HTERT RPE-1 (cell line): ENCODE results near the gene IRF8.

ENCODE experiments used
- in situ Hi-C: fragments of 300-500 bp; cut with MboI; formaldehyde crosslinking; loops from 4 replicates; pipeline ENCODE4 v1.14.3; 2020; ENCODE audit warnings: low sequenced_read_pairs

Gene IRF8

DNA sequence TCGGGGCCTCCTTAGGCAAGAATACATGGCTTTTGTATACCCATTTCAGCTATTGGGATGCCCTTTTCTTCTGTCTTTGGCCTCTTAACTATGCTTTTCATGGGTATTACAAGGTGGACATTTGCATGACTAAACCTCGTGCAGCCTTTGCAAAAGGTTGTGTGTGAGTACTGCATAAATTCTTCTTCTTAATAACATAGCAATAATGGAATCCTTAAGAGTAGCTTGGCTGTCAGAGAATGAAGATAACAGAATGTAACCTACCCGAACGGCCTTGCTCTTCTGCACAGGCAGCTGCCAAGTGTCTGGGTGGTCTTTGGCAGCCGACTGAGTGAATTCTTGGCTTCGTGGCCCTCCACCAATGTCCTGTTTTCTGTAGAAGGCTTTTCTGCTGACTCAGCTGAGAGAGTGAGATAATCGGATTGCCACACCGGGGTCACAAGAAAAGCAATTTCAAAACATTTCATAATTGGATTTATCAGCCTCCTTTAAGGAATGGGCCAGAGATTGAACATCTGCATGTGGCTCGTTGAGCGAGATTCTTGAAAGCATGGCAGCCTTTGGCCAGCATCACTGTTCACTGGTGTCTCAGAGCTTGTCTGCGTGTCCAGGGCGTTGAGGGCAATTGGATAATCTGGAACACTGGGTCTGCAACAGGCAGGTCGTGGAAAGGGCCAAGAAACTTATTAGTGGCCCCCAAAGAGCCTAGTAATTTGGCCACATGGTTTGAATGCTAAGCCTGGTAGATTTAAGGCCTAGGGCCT is 13.4 kb downstream of the IRF8 start:
- in situ Hi-C loops: no loop called here

DNA sequence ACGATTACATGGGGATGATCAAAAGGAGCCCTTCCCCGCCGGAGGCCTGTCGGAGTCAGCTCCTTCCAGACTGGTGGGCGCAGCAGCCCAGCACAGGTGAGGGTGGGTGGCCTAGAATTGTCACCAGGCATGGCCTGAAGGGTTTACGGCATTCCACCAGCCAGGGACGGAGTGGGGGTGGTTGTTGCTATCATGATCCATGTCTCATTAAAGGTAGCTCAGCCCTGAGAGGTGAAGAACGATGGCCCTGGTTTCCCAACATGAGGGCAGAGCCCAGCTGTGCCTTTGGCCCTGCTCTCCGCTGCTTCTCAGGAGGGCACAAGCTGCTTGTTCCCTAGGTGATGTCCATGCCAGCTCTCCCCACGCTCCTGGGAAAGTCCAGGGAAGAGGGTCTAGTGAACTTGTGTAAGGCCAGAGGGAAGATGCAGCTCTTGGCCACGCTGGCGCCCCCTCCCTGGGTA is 14.2 kb downstream of the IRF8 start:
- in situ Hi-C loops: no loop called here

DNA sequence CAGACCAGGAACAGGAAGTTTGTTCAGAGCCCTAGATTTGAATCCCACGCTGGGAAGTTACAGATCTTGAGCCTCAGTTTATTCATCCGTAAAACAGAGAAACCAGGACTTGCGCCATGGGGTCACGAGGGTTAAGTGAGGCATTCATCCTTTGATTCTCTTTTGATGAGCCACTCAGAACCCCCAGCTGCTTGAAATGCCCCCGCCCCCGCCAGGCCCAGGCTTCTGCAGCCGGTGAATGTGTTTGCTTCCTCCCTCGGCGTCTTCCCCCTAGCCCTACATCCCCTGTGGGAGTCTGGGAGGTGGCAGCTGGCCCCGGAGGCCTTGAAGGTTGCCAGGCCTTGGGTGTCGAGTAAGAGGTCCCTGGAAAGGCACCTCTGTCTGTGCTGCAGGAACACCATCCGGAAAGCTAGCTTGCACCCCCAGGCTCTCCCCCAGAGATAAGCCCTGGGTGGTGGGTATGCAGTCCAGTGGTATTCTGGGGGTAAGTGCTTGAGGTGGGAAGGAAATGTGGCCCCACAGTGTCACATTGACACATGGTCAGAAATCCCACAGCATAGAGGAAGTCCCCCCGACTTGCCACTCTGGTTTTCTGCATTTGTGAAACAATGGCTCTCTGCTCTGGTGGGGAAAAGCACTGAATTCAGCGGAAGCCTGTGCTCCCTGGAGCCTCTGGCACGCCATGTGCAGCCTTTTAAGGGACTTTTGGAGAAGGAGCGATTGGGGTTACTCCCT is 14.9 kb downstream of the IRF8 start:
- in situ Hi-C loops: no loop called here

DNA sequence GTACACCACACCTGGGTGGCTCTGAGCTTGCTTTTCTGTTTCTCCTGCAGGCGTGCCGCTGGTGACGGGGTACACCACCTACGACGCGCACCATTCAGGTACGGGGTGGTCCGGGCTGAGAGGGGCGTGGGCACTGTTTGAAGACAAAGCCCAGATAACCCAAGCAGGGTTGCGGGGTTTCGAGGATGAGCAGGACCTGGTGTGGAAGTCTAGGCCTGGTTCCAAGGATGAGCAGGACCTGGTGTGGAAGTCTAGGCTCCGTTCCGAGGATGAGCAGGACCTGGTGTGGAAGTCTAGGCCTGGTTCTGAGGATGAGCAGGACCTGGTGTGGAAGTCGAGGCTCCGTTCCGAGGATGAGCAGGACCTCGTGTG is 15.4 kb downstream of the IRF8 start:
- in situ Hi-C loops: no loop called here

DNA sequence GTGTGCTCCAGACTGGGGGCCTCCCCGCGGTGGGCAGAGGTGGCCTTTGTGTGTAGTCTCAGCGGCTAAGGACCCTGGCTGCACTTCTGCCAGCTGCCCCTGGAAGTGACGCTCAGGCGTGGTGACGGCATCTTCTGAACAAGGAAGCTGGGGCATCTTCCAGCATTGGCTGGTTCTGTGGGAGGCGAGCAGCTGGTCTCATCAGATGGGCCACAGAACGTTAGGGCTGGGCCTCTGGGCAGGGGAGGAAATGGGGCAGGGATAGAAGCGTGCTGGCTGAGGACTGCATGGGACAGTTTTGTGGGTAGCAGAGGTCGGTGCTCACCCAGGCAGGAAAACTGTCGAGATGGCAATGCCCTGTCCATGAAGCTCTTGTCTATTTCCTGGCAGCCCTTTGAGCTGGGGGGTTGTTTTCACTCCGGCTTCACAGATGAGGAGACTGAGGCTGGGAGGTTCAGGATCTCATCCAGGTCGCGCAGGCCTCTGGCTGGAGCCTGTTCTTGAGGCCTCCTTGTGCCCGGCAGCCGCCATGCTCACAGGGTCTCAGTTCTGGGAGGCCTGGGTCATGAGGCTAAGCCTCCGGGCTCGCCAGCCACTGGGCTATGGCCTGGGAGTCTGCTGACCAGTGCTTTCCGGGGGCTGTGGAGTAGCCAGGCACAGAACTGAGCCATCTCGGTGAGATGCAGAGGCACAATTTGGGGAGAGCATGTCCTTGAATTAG is 16.3 kb downstream of the IRF8 start:
- in situ Hi-C loops: no loop called here

DNA sequence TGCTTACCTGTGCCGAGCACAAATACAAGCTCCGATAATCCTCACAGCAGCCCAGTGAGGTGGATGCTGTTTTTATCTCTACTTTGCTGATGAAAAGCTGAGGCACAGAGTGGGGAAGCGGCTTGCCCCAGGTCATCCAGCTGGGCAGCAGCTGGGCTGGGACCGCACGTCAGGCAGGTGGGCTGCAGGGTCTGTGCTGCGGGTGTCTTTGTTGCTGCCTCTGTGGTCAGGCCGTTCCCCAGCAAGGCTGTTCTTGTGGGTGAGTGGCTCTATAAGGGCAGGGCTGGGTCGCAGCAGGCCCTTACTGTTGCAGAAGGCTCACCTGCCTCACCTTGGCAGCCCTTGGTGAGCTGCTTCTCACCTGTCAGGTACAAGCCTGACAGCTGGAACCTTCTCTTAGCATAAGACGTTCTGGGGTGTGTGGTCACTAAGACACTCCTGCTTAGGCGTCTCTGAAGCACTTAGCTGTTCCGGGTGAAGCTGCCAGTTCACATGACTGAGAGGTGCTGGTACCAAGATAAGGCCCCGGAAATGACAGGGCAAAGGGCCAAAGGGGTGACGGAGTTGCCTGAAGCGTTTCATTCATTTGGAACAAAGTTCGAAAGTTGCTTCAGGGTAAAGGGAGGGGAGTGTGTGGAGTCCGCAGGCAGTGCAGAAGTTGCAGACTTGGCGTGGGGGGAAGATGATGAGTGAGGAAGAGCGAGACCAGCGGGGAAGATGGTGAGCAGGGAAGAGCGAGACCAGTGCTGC is 17.4 kb downstream of the IRF8 start:
- in situ Hi-C loops: no loop called here

DNA sequence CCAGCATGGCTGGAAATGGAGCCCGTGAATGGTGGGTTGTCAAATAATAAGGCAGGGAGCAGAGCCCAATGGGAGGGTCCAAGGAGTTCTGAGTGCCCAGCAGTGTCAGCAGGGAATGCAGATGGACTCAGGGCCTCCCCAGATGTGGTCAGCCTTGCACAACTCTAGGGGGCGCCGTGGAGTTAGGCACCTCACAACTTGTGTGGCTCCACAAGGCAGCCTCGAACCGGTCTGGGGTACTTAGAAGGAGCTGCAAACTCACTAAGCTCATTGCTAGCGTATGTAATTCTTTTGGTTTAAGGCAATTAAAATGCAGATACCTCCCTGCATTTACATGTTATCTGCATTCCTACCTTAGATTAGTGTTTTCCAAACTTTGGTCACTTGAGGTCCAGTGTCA is 18.1 kb downstream of the IRF8 start:
- in situ Hi-C loops: no loop called here

DNA sequence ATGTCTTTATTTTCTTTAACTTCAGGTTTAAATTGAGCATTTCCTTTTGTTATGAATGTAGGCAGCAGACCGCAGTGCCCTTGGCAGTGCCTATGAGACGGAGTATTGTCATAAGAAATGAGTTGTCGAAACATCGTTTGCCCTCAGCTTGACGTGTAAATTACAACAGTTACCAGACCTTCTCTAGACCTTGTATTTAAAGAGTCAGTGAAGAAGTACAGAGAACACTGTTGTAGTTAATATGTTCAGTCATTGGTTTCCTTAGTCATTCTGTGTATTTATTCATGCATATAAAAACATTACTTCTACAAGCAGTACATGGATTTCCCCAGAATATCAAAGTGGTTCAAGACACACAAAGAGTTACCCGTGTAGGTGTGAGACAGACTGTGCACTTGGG is 19.0 kb downstream of the IRF8 start:
- in situ Hi-C loops: no loop called here

DNA sequence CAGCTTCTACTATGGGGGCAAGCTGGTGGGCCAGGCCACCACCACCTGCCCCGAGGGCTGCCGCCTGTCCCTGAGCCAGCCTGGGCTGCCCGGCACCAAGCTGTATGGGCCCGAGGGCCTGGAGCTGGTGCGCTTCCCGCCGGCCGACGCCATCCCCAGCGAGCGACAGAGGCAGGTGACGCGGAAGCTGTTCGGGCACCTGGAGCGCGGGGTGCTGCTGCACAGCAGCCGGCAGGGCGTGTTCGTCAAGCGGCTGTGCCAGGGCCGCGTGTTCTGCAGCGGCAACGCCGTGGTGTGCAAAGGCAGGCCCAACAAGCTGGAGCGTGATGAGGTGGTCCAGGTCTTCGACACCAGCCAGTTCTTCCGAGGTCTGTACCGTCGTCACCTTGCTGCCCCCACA is 19.5 kb downstream of the IRF8 start:
- in situ Hi-C loops: no loop called here

DNA sequence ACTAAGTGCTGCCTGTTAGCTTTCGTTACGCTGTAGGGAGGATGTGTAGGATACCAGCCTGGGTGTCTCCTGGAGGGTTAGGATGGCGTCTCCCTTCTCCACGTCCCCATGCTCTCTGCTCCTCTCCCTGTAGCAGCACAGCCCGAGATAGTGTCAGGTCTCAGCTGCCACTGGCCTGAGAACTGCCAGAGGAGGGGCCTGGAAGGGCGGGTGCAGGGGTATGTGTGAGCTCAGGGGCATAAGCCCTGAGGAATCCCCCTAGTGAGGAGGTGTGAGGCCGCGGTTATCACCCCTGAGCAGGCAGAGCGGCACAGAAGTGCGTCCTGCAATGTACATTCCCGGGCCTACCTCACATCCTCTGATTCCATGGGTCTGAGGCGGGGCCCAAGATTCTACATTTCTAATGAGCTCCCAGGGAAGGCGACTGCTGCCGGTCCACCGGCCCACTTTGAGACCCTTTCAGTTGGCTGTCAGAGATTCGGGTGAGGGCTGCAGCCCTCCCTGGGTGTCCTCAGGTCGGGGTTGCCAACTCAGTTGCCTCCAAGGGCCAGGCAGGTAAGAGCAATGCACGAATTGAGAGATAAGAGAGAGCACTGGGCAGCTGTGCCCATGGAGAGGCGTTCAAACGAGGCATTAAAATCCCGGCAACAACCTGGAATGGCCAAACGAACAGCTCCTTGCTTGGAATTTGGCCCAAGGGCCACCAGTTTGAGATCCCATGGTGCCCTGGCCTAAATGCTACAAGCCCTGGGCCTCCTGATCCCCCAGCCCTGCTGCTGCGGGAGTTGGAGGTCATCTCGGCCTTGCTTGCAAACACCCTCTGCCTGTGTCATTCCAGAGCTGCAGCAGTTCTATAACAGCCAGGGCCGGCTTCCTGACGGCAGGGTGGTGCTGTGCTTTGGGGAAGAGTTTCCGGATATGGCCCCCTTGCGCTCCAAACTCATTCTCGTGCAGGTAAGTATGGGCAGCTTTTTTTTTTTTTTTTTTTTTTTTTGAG is 20.6 kb downstream of the IRF8 start:
- in situ Hi-C loops: no loop called here

DNA sequence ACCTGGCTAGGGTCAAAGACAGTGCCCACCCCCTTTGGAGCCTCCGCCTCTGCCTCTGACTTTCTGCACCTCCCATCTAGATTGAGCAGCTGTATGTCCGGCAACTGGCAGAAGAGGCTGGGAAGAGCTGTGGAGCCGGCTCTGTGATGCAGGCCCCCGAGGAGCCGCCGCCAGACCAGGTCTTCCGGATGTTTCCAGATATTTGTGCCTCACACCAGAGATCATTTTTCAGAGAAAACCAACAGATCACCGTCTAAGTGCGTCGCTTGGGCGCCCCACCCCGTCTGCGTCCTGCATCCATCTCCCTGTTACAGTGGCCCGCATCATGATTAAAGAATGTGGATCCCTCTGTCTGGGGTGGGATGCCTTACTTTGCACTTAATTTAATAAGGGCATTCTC is 22.1 kb downstream of the IRF8 start:
- in situ Hi-C loops: no loop called here

DNA sequence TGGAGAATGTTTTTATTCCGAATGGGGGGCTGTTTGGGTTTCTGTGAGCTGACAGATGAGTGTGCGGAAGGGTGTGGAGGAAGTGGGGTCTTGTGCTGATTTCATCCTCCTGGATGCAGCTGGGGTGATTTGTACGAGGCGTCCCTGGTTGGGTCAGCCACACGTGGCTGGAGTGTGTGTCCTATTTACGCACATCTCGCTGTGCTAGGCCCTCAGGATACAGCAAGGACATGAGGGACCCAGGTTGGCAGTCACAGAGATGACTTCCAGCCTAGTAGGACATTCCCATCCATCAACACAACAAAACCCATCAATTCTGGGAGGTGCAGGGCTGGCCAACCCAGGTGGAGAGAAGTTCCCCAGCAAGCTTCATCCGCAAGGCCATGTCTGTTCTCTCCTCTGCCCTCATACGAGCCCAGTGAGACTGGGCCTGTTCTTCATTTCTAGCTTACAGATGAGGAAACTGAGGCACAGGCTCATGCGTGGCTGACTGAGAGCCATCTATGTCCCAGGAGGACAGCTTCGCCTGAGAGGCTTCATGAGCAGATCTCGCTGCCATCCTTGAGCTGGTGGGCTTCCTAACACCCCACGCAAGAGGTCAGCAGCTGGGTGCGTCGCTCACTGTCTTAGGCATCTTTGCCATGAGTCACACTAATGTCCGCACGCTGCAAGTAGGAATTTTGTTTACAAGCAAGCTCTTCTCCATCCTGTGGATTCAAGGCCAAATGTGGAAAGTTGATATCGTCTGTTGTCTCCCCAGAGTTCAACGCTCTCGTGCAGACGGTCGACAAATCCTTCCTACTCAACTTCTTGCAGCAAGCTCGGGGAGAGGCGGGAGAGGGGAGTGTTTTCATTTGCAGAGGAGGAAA is 24.4 kb downstream of the IRF8 start:
- in situ Hi-C loops: no loop called here

DNA sequence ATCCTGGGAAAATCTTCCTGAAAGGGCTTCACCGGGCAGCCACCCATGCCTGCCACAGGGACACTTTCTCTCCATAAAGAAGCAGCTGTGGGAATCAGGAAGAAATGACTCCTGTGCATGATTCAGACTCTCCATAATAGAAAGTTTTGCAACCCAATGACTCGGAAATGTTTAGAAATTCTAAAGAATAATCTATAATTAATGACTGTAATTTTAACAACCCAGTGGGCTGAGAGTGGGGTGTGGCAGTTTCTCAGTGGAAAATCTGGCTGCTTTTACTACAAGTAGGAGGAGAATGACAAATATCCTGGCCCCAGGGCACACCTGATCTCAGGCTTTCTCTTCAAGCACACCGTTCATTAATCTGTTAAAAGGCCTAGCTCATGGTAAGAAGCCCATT is 25.7 kb downstream of the IRF8 start:
- in situ Hi-C loops: no loop called here

DNA sequence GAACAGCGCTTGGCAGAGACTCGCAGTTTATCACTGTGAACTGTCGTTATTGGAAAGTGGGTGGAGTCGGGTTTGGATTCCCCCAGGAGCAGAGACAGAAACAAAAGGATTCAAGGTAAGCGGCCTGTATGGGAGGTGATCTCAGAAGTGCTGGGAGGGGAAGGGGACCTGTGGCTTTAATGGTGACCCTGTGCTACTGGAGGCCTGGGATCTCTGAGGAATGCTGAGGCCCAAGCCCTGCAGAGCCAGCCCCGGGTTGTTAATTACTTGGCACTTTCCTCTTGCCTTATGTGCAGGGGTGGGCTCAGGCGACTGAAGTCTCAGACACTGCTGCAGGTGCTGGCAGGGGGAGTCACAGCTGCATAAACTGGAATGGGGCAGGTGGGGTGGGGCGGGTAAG is 27.4 kb downstream of the IRF8 start:
- in situ Hi-C loops: no loop called here

DNA sequence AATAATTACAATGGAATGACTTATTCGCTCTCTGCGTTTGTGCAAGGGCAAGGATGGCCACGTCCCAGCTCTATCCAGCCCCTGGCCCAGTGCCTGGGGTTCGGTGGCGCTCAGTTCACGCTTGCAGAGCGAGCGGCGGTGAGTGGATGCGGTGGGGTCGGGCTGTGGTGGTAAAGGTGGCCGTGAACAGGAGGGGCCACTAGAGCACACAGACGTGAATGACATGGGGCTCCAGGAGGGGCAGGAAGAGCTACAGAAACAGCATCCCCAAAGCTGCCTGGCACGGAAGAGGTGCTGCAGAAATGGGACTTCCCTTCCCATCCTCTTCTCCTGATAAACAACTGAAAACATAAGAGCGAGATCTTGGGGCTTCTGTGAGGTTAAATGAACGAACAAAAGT is 28.4 kb downstream of the IRF8 start:
- in situ Hi-C loops: no loop called here

DNA sequence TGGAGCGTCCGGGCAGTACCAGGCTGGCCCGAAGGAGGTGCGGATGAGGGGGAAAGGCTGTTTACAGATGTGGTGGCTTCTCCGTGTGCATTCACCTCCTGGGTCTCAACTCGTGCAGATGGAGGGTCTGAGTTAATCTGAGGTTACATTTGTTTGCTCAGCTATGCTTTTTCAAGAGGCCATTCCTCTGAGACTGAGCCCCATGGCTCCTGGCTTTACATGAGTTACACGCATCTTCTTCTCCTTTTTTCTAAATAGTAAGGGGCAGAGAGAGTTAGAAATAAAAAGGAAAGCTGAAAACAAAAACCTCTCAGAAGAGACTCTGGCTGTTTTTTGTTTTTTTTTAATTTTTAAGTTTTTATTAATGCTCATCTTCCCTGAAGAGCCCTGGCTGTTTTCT is 29.0 kb downstream of the IRF8 start:
- in situ Hi-C loops: no loop called here

DNA sequence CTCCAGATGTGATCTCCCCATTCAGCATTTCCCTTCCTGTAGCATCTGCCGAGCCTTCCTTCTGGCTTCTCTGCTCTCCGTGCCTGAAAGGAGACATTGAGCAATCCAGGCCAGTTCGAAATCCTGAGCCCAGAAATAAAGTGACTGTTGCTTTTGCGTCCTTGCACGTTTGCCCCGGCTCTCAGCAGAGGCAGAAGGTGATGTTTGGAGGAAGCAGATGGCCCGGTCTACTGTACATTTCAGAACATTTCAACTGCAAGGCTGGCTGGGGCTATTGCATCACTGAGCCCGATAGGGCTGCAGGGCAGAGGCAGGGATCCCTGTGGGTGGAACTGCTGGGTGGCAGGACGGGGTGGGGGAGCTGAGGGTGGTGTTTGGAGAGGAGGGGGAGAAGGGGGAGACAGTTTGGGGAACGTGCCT is 29.4 kb downstream of the IRF8 start:
- in situ Hi-C loops: no loop called here

DNA sequence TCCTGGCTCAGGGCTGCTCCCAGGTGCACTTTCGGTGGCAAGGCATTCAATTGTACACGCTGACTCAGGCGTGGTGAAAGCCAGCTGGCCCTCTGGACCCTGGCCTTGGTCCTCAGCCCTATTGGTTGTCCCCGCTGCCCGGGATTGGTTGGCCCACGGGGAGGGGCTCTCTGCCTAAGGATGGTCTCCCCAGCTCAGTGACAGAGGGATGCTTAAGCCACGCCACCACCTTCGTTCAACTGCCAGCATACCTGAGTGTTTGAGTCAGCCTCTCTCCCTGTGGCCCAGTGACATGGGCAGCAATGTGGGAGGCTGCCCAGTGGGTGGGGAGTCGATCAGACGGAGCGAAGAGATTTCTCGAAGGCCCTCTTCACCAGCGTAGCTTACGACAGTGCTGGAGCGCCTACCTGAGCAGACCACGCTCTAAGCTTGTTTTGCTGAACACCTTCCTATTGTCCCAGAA is 30.3 kb downstream of the IRF8 start:
- in situ Hi-C loops: no loop called here

DNA sequence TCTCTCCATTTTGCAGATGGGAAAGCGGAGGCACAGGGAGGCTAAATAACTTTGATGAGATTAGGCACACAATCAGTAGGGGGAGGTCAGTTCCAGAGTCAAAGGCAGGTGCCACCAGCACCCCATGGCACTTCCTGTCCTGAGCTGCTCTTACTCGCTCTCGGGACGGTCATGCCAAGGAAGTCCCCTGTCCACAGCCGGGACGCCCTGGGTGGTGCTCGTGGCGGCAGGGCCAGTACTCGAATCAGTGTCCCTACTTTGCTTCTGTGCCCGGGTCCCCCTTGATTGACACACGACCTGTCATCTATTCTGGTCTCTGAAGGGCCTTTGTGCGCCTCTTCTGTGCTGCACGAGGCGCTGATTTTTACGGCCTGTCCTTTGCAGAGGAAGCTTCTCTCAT is 31.3 kb downstream of the IRF8 start:
- in situ Hi-C loops: no loop called here
